Gastroesophageal sphincter (tissue), 4 donors: ENCODE measurements around the gene CSNK1E. TPM values are rescaled to one million over a fixed set of nuclear protein-coding genes. Genes with fewer than 3 reads are reported as not detected.

Experiments
- ATAC-seq: fragments of 150-250 bp; one replicate; pipeline ENCODE4 v1.9.1; 2016; ENCODE audit warnings: mild to moderate bottlenecking, moderate library complexity
- H3K27ac ChIP-seq, 4 donors: fragments of 200-600 bp; sonication (generic) in 3 of 4; 1 replicate in 3 of 4; 2 replicates in 1 of 4; pipeline ENCODE4 v1.5.1; 2016 to 2019
- H3K27me3 ChIP-seq: fragments of 200-600 bp; sonication (generic); one replicate; pipeline ENCODE4 v1.5.1; 2019
- H3K36me3 ChIP-seq, 2 donors: fragments of 200-600 bp; sonication (generic); one replicate each; pipeline ENCODE4 v1.5.1; 2019; ENCODE audit warnings: control low read depth in 1 of 2
- H3K4me1 ChIP-seq, 3 donors: fragments of 200-600 bp; sonication (generic); 1 replicate in 2 of 3; 2 replicates in 1 of 3; pipeline ENCODE4 v1.5.1; 2016 to 2019; ENCODE audit warnings: control low read depth in 2 of 3
- H3K4me3 ChIP-seq, 2 donors: fragments of 200-600 bp; sonication (generic); one replicate each; pipeline ENCODE4 v1.5.1; 2019; ENCODE audit warnings: mild to moderate bottlenecking in 1 of 2, moderate library complexity in 1 of 2
- H3K9me3 ChIP-seq, 3 donors: fragments of 200-600 bp; sonication (generic); one replicate each; pipeline ENCODE4 v1.5.1; 2017 to 2019; ENCODE audit warnings: control low read depth in 2 of 3
- CTCF ChIP-seq, 4 experiments: fragments of 200-600 bp in 2 of 4; fragments of 450-650 bp in 2 of 4; sonication (generic) in 1 of 4; IDR thresholded peaks; one replicate each; pipeline ENCODE4 v1.5.1; 2017 to 2019; ENCODE audit warnings: antibody characterized with exemption in 4 of 4, mild to moderate bottlenecking in 2 of 4, moderate library complexity in 2 of 4
- EP300 ChIP-seq: sonication (generic); formaldehyde crosslinking; IDR thresholded peaks from one replicate; pipeline ENCODE4 v1.6.1; 2017; ENCODE audit warnings: antibody characterized with exemption, mild to moderate bottlenecking
- POLR2A ChIP-seq, 2 donors: fragments of 450-650 bp; IDR thresholded peaks; one replicate each; pipeline ENCODE4 v1.6.1; 2017; ENCODE audit warnings: antibody characterized with exemption in 2 of 2, mild to moderate bottlenecking in 2 of 2, moderate library complexity in 1 of 2
- POLR2AphosphoS5 ChIP-seq: sonication (generic); formaldehyde crosslinking; IDR thresholded peaks from one replicate; pipeline ENCODE4 v1.6.1; 2017; ENCODE audit warnings: antibody characterized with exemption
- WGBS, 2 donors: methylation state at CpG; one replicate each; pipeline ENCODE4 v1.1.5; 2018; ENCODE audit warnings: low coverage in 1 of 2; 5-methylcytosine and 5-hydroxymethylcytosine counted together
- total RNA-seq, 4 donors: library from RNA; depleted of rRNA; stranded (reverse); fragments of >200 nt; gene quantifications; one replicate each; pipeline ENCODE4 v1.1.0, GENCODE V29; 2016

CSNK1E gene
- total RNA-seq, 4 donors from 2014 or later = 70.3 to 90.3 (median 80.0) TPM

- peaks cover 0 to 84% (median 26%) of the 10 kb centered on the region in 3 donors for H3K4me1 ChIP-seq
- no peaks in the 10 kb centered on the region for H3K9me3 ChIP-seq
- ATAC-seq = no peak
- TF ChIP-seq EP300 = no peak
- TF ChIP-seq POLR2A (IDR thresholded peaks at IDR 0.05) = no peak
- no peak for TF ChIP-seq CTCF (IDR thresholded peaks at IDR 0.05)
- peak overlapping the region in 3 of 4 donors; percentile 21 to 74 (median 62) for H3K27ac ChIP-seq
- peaks cover 0 to 70% of the 10 kb centered on the region in 2 donors for H3K36me3 ChIP-seq
- H3K4me3 ChIP-seq = no peak overlapping the region
- no peaks in the 10 kb centered on the region for H3K27me3 ChIP-seq
- 64 to 83% methylated on average over 2 of the region's 5 CpGs for WGBS, 2 donors
These were observed 13.3 kb downstream of the CSNK1E start for GRCh38 chr22:38303974-38304373.

DNA sequence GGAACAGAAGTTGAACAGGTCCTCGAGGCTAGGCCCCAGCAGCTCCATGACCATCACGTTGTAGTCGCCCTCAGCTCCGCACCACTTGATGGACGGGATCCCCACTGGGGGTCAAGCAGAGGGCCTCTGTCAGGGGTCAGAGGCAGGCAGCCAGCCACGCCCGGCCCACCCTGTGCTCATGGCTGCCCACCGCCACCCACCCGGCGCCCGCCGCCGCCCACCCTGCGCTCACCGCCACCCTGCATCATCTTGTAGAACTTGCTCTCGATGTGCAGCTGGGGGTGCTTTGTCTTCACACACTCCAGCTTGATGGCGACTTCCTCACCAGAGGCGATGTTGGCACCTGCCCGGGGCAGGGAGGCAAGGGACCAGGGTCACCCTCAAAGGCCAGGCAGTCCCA is 14.3 kb downstream of the CSNK1E start:
- no peak for TF ChIP-seq POLR2AphosphoS5
- TF ChIP-seq POLR2A (IDR thresholded peaks at IDR 0.05) = no peak
- no peak for TF ChIP-seq CTCF (IDR thresholded peaks at IDR 0.05)
- TF ChIP-seq EP300 = no peak
- Histone ChIP-seq H3K27ac (peak overlapping the region in 1 of 4 donors; percentile 74), H3K4me3 (no peak overlapping the region), H3K4me1 (peaks cover 0 to 74% (median 19%) of the 10 kb centered on the region in 3 donors), H3K36me3 (peaks cover 0 to 71% of the 10 kb centered on the region in 2 donors), H3K9me3 (no peaks in the 10 kb centered on the region), H3K27me3 (no peaks in the 10 kb centered on the region)
- WGBS, 2 donors = 100% methylated on average over 2 to 4 of the region's 19 CpGs
- ATAC-seq = no peak

GRCh38 chr22:38300946-38301345 is 16.3 kb downstream of the CSNK1E start:
- 50 to 68% methylated on average over 1 to 3 of the region's 3 CpGs for WGBS, 2 donors
- H3K9me3 ChIP-seq = no peaks in the 10 kb centered on the region

DNA sequence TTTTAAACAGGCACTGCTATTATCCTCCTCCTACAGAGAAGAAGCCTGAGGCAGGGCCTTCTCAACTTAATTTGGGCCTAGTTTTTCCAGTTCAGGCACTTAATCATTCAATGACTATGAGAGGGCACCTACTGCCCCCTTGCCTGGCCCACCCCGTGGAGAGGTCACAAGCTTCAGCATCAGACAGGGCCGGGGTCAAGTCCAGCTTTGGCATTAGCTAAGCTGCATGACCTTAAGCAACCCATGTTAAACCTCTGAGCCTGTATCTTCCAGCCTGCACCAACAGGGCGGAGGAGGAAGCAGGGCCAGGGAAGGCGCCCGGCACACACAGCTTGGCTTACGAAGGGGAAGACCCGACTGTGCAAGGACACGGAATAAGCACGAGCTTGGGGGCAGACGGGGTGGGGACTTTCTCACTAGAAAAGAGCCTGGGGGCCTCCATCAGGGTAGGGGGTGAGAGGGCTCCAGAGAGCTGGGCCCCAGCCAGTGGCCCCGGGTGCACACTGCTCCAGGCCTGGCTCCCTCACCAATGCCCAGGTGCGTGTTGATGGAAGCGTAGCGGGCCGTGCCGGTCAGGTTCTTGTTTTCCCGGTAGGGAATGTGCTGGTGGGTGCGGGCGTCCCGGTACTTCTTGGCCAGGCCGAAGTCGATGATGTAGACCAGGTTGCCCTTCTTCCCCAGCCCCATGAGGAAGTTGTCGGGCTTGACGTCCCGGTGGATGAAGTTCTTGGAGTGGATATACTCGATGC is 16.9 kb downstream of the CSNK1E start:
- Histone ChIP-seq H3K27me3 (no peaks in the 10 kb centered on the region), H3K27ac (no peak overlapping the region), H3K9me3 (no peaks in the 10 kb centered on the region), H3K4me1 (peaks cover 0 to 54% (median 11%) of the 10 kb centered on the region in 3 donors), H3K36me3 (peaks cover 0 to 89% of the 10 kb centered on the region in 2 donors), H3K4me3 (no peak overlapping the region)
- ATAC-seq = no peak
- no peak for TF ChIP-seq CTCF (IDR thresholded peaks at IDR 0.05)
- TF ChIP-seq EP300 = no peak
- no peak for TF ChIP-seq POLR2AphosphoS5
- no peak for TF ChIP-seq POLR2A (IDR thresholded peaks at IDR 0.05)
- WGBS, 2 donors = 50 to 77% methylated on average over 1 to 7 of the region's 26 CpGs

More at GRCh38 chr22:38300946-38301345, 16.3 kb downstream of the CSNK1E start:
- H3K27ac ChIP-seq = no peak overlapping the region
- peaks cover 0 to 54% (median 16%) of the 10 kb centered on the region in 3 donors for H3K4me1 ChIP-seq
- ATAC-seq = no peak
- peaks cover 0 to 83% of the 10 kb centered on the region in 2 donors for H3K36me3 ChIP-seq
- no peaks in the 10 kb centered on the region for H3K27me3 ChIP-seq
- no peak for TF ChIP-seq POLR2AphosphoS5
- no peak for TF ChIP-seq CTCF (IDR thresholded peaks at IDR 0.05)
- no peak for TF ChIP-seq EP300
- TF ChIP-seq POLR2A (IDR thresholded peaks at IDR 0.05) = no peak
- no peak overlapping the region for H3K4me3 ChIP-seq

GRCh38 chr22:38299770-38300102 is 17.5 kb downstream of the CSNK1E start:
- Histone ChIP-seq H3K36me3 (peaks cover 0 to 95% of the 10 kb centered on the region in 2 donors), H3K4me1 (peaks cover 0 to 54% (median 11%) of the 10 kb centered on the region in 3 donors), H3K9me3 (no peaks in the 10 kb centered on the region), H3K4me3 (no peak overlapping the region), H3K27ac (no peak overlapping the region), H3K27me3 (no peaks in the 10 kb centered on the region)
- 60 to 70% methylated on average over 2 of the region's 12 CpGs for WGBS, 2 donors
- no peak for ATAC-seq
- no peak for TF ChIP-seq CTCF (IDR thresholded peaks at IDR 0.05)
- TF ChIP-seq EP300 = no peak
- TF ChIP-seq POLR2A (IDR thresholded peaks at IDR 0.05) = no peak
- TF ChIP-seq POLR2AphosphoS5 = no peak
